ENCODE data around the gene XAB2.

DNA sequence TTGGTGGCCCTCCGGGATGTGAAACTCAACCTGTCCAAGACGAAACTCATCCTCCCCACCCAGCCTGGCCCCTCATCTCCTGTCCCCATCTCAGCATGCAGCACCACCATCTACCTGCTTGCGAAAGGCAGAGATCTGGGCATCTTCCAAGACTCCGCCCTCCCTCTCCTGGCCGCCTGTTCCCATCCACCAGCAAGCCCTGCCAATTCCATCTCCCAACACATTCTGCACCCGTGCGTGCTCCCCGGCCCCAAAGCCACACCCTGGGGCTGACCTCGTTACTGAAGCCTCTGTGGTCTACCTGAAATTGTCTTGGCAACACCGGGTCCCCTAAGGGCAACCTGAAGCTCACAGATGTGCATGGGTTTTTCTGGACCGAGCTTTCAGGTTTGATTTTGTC, 46.9 kb downstream of the XAB2 start:
- TF ChIP-seq, protein P1, sequence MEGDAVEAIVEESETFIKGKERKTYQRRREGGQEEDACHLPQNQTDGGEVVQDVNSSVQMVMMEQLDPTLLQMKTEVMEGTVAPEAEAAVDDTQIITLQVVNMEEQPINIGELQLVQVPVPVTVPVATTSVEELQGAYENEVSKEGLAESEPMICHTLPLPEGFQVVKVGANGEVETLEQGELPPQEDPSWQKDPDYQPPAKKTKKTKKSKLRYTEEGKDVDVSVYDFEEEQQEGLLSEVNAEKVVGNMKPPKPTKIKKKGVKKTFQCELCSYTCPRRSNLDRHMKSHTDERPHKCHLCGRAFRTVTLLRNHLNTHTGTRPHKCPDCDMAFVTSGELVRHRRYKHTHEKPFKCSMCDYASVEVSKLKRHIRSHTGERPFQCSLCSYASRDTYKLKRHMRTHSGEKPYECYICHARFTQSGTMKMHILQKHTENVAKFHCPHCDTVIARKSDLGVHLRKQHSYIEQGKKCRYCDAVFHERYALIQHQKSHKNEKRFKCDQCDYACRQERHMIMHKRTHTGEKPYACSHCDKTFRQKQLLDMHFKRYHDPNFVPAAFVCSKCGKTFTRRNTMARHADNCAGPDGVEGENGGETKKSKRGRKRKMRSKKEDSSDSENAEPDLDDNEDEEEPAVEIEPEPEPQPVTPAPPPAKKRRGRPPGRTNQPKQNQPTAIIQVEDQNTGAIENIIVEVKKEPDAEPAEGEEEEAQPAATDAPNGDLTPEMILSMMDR (IDR thresholded peaks at IDR 0.05): no peak
- TF ChIP-seq POLR2A (IDR thresholded peaks at IDR 0.05): no peak

All from adrenal gland (tissue), 5 donors.